CD4-positive, alpha-beta T cell (primary cell): Measurements from ENCODE around the gene DNAH9. TPM values are rescaled to one million over a fixed set of nuclear protein-coding genes. Genes with fewer than 3 reads are reported as not detected.

ENCODE experiments used
- ATAC-seq: fragments of 200-7000 bp; cut with Tn5 transposase; one replicate; pipeline ENCODE4 v1.10.0; 2022; ENCODE audit warnings: mild to moderate bottlenecking; ENCODE audit not compliant: poor library complexity
- CTCF ChIA-PET: fragments of 350-600 bp; sonication (Branson Sonifier 250); formaldehyde crosslinking; loops from one replicate; lab custom pipeline; 2021; ENCODE audit warnings: antibody characterized with exemption, inconsistent platforms; lab: Charles Lee
- POLR2A ChIA-PET: fragments of 350-600 bp; sonication (Branson Sonifier 250); formaldehyde crosslinking; loops from one replicate; lab custom pipeline; 2021; ENCODE audit warnings: antibody characterized with exemption, inconsistent platforms; lab: Charles Lee
- DNase-seq, 14 experiments: peaks; one replicate each; pipeline ENCODE4 v3.0.0-alpha.2; 2013 to 2020; ENCODE audit warnings: mixed read lengths in 2 of 14
- H3K27ac ChIP-seq, 2 donors: one replicate each; pipeline versions ENCODE4 v1.5.1 to v1.7.0; 2013; ENCODE audit warnings: low read length in 2 of 2, low read depth in 1 of 2, mild to moderate bottlenecking in 1 of 2
- H3K27me3 ChIP-seq, 2 experiments: 1 replicate in 1 of 2; 2 replicates in 1 of 2; pipeline versions ENCODE4 v1.6.1 to v1.7.0; 2013; ENCODE audit warnings: low read length in 2 of 2, control low read depth in 1 of 2, mild to moderate bottlenecking in 1 of 2, moderate library complexity in 1 of 2; ENCODE audit not compliant: insufficient read depth in 2 of 2, control insufficient read depth in 1 of 2
- H3K36me3 ChIP-seq: one replicate; pipeline ENCODE4 v1.6.1; 2013; ENCODE audit warnings: low read length, control low read depth; ENCODE audit not compliant: insufficient read depth
- H3K4me1 ChIP-seq: one replicate; pipeline ENCODE4 v1.6.1; 2013; ENCODE audit warnings: low read length, control low read depth; ENCODE audit not compliant: insufficient read depth
- H3K4me3 ChIP-seq: one replicate; pipeline ENCODE4 v1.5.1; 2013; ENCODE audit warnings: mild to moderate bottlenecking, low read length, moderate library complexity
- H3K9me3 ChIP-seq, 2 experiments: 1 replicate in 1 of 2; 2 replicates in 1 of 2; pipeline versions ENCODE4 v1.6.1 to v1.7.0; 2013; ENCODE audit warnings: low read length in 2 of 2, mild to moderate bottlenecking in 2 of 2, control low read depth in 1 of 2, moderate library complexity in 1 of 2; ENCODE audit not compliant: control insufficient read depth in 1 of 2, insufficient read depth in 1 of 2
- H3K27ac Mint-ChIP-seq: one replicate; pipeline ENCODE4 v1.8.0; 2020; ENCODE audit warnings: mixed read lengths
- H3K27me3 Mint-ChIP-seq: one replicate; pipeline ENCODE4 v1.8.0; 2021; ENCODE audit warnings: mixed read lengths
- H3K36me3 Mint-ChIP-seq: one replicate; pipeline ENCODE4 v1.8.0; 2021; ENCODE audit warnings: low read depth, mixed read lengths
- H3K4me1 Mint-ChIP-seq: one replicate; pipeline ENCODE4 v1.8.0; 2021; ENCODE audit warnings: low read depth, mixed read lengths
- H3K4me3 Mint-ChIP-seq: one replicate; pipeline ENCODE4 v1.8.0; 2020; ENCODE audit warnings: mild to moderate bottlenecking, mixed read lengths
- H3K9me3 Mint-ChIP-seq: one replicate; pipeline ENCODE4 v1.8.0; 2020; ENCODE audit warnings: mixed read lengths
- intact Hi-C, 2 experiments: fragments of 100-400 bp; cut with DNase I in 1 of 2; cut with micrococcal nuclease in 1 of 2; formaldehyde crosslinking; loops; one replicate each; pipeline versions ENCODE4 v1.15.1 to v1.9.0; 2023 to 2025; cut with DNase I, micrococcal nuclease
- total RNA-seq, 174 experiments: library from RNA in 2 of 174; stranded (reverse) in 2 of 174; gene quantifications; one replicate each; pipeline ENCODE4 v1.2.3 and lab custom pipeline; 2021 to 2026
- TF ChIP-seq, protein P1 (sequence below): fragments of 200-600 bp; IDR thresholded peaks from one replicate; pipeline ENCODE4 v1.8.0; 2022; ENCODE audit warnings: antibody characterized with exemption, mild to moderate bottlenecking

Gene DNAH9
- total RNA-seq, 2 experiments from 2014 or later: not detected

DNA sequence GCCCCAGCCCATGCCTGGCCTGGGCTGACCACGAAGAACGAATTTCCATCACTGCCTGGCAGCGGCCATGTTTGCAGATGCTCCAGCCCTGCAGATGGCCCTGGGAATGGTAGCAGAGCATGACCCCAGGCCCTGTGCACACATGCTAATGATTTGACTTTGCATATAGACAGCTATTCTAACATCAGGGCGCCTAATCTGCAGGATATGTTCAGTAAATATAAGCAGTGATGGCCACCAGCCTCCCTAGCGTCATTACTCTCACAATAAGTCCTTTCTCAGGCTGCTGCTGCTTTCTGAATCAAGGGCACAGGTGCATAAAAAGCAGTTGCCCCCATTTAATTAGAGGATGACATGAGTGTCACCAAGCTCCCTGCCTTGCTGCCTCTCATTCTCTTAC is 24.2 kb downstream of the DNAH9 start:
- peaks cover 2% of the 10 kb centered on the region for H3K9me3 Mint-ChIP-seq
- no peak for ATAC-seq
- no peak for DNase-seq
- H3K27ac ChIP-seq: no peak overlapping the region
- POLR2A ChIA-PET: no interaction called here
- H3K36me3 ChIP-seq: no peaks in the 10 kb centered on the region
- TF ChIP-seq, protein P1, sequence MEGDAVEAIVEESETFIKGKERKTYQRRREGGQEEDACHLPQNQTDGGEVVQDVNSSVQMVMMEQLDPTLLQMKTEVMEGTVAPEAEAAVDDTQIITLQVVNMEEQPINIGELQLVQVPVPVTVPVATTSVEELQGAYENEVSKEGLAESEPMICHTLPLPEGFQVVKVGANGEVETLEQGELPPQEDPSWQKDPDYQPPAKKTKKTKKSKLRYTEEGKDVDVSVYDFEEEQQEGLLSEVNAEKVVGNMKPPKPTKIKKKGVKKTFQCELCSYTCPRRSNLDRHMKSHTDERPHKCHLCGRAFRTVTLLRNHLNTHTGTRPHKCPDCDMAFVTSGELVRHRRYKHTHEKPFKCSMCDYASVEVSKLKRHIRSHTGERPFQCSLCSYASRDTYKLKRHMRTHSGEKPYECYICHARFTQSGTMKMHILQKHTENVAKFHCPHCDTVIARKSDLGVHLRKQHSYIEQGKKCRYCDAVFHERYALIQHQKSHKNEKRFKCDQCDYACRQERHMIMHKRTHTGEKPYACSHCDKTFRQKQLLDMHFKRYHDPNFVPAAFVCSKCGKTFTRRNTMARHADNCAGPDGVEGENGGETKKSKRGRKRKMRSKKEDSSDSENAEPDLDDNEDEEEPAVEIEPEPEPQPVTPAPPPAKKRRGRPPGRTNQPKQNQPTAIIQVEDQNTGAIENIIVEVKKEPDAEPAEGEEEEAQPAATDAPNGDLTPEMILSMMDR: no peak
- intact Hi-C loops: no loop called here
- CTCF ChIA-PET: no interaction called here
- no peaks in the 10 kb centered on the region for H3K27me3 ChIP-seq
- H3K27ac Mint-ChIP-seq: no peak overlapping the region
- H3K9me3 ChIP-seq: peaks cover 0 to 4% of the 10 kb centered on the region in 2 experiments
- H3K27me3 Mint-ChIP-seq: no peaks in the 10 kb centered on the region
- no peak overlapping the region for H3K4me3 Mint-ChIP-seq
- no peaks in the 10 kb centered on the region for H3K4me1 Mint-ChIP-seq
- no peak overlapping the region for H3K4me3 ChIP-seq
- H3K36me3 Mint-ChIP-seq: no peaks in the 10 kb centered on the region
- H3K4me1 ChIP-seq: no peaks in the 10 kb centered on the region

DNA sequence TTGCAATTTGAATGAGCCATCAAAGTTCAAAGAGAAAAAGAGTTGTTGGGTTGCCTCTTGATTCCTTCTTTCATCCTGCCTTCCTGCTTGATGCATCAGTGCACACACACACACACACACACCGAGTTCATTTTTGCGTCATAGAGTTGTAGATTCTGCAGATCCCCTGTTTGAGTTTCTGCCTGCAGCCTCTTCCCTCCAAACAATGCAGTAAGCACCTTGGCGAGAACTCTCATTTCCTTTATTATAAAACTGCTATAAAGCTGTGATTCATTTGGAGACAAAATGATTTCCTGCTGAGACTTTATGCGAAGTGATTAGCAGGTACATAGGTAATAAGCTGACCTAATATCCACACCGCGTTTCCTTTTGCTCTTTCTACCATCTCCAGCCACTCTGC is 26.7 kb downstream of the DNAH9 start:
- CTCF ChIA-PET: no interaction called here

DNA sequence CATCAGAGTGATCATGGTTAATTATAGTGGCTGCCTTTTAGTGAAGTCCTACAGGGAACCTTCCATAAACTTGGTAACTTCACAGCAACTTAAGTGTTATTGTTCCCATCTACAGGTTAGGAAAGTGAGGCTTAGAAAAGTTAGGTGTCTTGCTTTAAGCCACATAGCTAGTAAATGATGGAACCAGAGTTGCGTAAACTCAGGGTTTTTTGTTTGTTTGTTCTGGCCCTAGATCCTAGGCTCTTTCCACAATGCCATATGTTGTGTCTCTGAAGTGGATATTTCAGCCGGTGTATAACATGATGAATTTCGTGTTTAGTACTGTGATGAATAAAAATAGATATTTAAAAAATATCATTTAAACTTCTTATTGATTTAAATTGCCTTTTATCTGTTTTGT is 27.6 kb downstream of the DNAH9 start:
- peaks cover 2% of the 10 kb centered on the region for H3K9me3 Mint-ChIP-seq
- Histone ChIP-seq H3K27me3 (no peaks in the 10 kb centered on the region), H3K4me1 (no peaks in the 10 kb centered on the region), H3K4me3 (no peak overlapping the region), H3K27ac (no peak overlapping the region), H3K36me3 (no peaks in the 10 kb centered on the region), H3K9me3 (peaks cover 0 to 13% of the 10 kb centered on the region in 2 experiments)
- H3K27ac Mint-ChIP-seq: no peak overlapping the region
- intact Hi-C loops: no loop called here
- TF ChIP-seq, protein P1: no peak
- ChIA-PET POLR2A (no interaction called here), CTCF (no interaction called here)
- H3K36me3 Mint-ChIP-seq: no peaks in the 10 kb centered on the region
- ATAC-seq (no peak), DNase-seq (no peak)
- no peak overlapping the region for H3K4me3 Mint-ChIP-seq
- no peaks in the 10 kb centered on the region for H3K27me3 Mint-ChIP-seq
- H3K4me1 Mint-ChIP-seq: no peaks in the 10 kb centered on the region

More for the DNA sequence above, 26.7 kb downstream of the DNAH9 start:
- Histone ChIP-seq H3K9me3 (peaks cover 0 to 9% of the 10 kb centered on the region in 2 experiments), H3K27ac (no peak overlapping the region), H3K27me3 (no peaks in the 10 kb centered on the region), H3K4me3 (no peak overlapping the region), H3K4me1 (no peaks in the 10 kb centered on the region), H3K36me3 (no peaks in the 10 kb centered on the region)
- ATAC-seq (no peak), DNase-seq (no peak)
- intact Hi-C loops: no loop called here
- H3K4me1 Mint-ChIP-seq: no peaks in the 10 kb centered on the region
- TF ChIP-seq, protein P1: no peak
- H3K9me3 Mint-ChIP-seq: peaks cover 2% of the 10 kb centered on the region
- H3K27ac Mint-ChIP-seq: no peak overlapping the region
- POLR2A ChIA-PET: no interaction called here
- H3K36me3 Mint-ChIP-seq: no peaks in the 10 kb centered on the region
- no peak overlapping the region for H3K4me3 Mint-ChIP-seq
- H3K27me3 Mint-ChIP-seq: no peaks in the 10 kb centered on the region
